Measurements from ENCODE around the gene AUTS2. TPM values are rescaled to one million over a fixed set of nuclear protein-coding genes. Genes with fewer than 3 reads are reported as not detected.

Gene AUTS2
- total and polyA plus RNA-seq, 2 of the 8 experiments (the other 6 are each of a cell fraction or from before 2014, with no cell fraction given) = 25.9 to 101 TPM

DNA sequence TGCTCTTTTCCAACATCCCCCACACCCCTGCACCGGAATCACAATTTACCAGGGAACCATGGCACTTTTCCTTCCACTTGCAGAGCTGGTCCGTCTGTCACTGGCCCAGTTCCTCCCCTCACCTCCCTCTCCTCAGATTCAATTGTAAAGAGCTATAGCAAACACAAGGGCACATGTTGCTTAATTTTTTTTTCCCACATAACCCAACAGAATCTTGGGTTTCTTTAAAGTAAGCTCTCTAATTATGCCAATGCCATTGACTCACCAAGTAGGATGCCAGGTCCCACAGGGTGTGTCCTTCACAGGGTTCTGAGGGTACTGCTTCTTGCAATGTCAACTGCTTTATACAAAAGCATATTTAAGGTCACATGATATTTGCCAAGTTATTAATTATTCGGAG lies 262.2 kb downstream of the AUTS2 start (continued):
- TF ChIP-seq, protein P1, sequence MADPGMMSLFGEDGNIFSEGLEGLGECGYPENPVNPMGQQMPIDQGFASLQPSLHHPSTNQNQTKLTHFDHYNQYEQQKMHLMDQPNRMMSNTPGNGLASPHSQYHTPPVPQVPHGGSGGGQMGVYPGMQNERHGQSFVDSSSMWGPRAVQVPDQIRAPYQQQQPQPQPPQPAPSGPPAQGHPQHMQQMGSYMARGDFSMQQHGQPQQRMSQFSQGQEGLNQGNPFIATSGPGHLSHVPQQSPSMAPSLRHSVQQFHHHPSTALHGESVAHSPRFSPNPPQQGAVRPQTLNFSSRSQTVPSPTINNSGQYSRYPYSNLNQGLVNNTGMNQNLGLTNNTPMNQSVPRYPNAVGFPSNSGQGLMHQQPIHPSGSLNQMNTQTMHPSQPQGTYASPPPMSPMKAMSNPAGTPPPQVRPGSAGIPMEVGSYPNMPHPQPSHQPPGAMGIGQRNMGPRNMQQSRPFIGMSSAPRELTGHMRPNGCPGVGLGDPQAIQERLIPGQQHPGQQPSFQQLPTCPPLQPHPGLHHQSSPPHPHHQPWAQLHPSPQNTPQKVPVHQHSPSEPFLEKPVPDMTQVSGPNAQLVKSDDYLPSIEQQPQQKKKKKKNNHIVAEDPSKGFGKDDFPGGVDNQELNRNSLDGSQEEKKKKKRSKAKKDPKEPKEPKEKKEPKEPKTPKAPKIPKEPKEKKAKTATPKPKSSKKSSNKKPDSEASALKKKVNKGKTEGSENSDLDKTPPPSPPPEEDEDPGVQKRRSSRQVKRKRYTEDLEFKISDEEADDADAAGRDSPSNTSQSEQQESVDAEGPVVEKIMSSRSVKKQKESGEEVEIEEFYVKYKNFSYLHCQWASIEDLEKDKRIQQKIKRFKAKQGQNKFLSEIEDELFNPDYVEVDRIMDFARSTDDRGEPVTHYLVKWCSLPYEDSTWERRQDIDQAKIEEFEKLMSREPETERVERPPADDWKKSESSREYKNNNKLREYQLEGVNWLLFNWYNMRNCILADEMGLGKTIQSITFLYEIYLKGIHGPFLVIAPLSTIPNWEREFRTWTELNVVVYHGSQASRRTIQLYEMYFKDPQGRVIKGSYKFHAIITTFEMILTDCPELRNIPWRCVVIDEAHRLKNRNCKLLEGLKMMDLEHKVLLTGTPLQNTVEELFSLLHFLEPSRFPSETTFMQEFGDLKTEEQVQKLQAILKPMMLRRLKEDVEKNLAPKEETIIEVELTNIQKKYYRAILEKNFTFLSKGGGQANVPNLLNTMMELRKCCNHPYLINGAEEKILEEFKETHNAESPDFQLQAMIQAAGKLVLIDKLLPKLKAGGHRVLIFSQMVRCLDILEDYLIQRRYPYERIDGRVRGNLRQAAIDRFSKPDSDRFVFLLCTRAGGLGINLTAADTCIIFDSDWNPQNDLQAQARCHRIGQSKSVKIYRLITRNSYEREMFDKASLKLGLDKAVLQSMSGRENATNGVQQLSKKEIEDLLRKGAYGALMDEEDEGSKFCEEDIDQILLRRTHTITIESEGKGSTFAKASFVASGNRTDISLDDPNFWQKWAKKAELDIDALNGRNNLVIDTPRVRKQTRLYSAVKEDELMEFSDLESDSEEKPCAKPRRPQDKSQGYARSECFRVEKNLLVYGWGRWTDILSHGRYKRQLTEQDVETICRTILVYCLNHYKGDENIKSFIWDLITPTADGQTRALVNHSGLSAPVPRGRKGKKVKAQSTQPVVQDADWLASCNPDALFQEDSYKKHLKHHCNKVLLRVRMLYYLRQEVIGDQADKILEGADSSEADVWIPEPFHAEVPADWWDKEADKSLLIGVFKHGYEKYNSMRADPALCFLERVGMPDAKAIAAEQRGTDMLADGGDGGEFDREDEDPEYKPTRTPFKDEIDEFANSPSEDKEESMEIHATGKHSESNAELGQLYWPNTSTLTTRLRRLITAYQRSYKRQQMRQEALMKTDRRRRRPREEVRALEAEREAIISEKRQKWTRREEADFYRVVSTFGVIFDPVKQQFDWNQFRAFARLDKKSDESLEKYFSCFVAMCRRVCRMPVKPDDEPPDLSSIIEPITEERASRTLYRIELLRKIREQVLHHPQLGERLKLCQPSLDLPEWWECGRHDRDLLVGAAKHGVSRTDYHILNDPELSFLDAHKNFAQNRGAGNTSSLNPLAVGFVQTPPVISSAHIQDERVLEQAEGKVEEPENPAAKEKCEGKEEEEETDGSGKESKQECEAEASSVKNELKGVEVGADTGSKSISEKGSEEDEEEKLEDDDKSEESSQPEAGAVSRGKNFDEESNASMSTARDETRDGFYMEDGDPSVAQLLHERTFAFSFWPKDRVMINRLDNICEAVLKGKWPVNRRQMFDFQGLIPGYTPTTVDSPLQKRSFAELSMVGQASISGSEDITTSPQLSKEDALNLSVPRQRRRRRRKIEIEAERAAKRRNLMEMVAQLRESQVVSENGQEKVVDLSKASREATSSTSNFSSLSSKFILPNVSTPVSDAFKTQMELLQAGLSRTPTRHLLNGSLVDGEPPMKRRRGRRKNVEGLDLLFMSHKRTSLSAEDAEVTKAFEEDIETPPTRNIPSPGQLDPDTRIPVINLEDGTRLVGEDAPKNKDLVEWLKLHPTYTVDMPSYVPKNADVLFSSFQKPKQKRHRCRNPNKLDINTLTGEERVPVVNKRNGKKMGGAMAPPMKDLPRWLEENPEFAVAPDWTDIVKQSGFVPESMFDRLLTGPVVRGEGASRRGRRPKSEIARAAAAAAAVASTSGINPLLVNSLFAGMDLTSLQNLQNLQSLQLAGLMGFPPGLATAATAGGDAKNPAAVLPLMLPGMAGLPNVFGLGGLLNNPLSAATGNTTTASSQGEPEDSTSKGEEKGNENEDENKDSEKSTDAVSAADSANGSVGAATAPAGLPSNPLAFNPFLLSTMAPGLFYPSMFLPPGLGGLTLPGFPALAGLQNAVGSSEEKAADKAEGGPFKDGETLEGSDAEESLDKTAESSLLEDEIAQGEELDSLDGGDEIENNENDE (IDR thresholded peaks at IDR 0.05; ENCODE audit: insufficient replicate concordance, low read length) = no peak
- TF ChIP-seq, protein P2, sequence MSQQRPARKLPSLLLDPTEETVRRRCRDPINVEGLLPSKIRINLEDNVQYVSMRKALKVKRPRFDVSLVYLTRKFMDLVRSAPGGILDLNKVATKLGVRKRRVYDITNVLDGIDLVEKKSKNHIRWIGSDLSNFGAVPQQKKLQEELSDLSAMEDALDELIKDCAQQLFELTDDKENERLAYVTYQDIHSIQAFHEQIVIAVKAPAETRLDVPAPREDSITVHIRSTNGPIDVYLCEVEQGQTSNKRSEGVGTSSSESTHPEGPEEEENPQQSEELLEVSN (IDR thresholded peaks at IDR 0.05) = no peak
- TF ChIP-seq BCL11A (IDR thresholded peaks at IDR 0.05; ENCODE audit: low read depth in 2 of 2, low read length in 2 of 2) = no peak
- no peak for TF ChIP-seq FOSL1 (IDR thresholded peaks at IDR 0.05; ENCODE audit: insufficient read depth, low read depth, low read length)
- no peak for TF ChIP-seq SUZ12 (IDR thresholded peaks at IDR 0.05; ENCODE audit: low read length)
- TF ChIP-seq MAFK (IDR thresholded peaks at IDR 0.05; ENCODE audit: low read depth, low read length) = no peak
- no peak for TF ChIP-seq SIX5 (IDR thresholded peaks at IDR 0.05; ENCODE audit: low read depth, low read length)
- no peak for TF ChIP-seq EZH2 (IDR thresholded peaks at IDR 0.05; ENCODE audit: low read depth, low read length, severe bottlenecking)
- TF ChIP-seq, protein P3, sequence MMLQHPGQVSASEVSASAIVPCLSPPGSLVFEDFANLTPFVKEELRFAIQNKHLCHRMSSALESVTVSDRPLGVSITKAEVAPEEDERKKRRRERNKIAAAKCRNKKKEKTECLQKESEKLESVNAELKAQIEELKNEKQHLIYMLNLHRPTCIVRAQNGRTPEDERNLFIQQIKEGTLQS (IDR thresholded peaks at IDR 0.05; ENCODE audit: insufficient read depth, low read depth, low read length) = no peak
- TF ChIP-seq CTBP2 (IDR thresholded peaks at IDR 0.05; ENCODE audit: borderline replicate concordance, insufficient read depth, insufficient read length, low read length) = no peak
